Omental fat pad (tissue), 4 donors: ENCODE data around the gene EFCAB8. TPM values are rescaled to one million over a fixed set of nuclear protein-coding genes. Genes with fewer than 3 reads are reported as not detected.

Experiments used
- ATAC-seq: fragments of 150-250 bp; one replicate; pipeline ENCODE4 v1.9.1; 2016; ENCODE audit warnings: mild to moderate bottlenecking, moderate library complexity; ENCODE audit not compliant: low FRiP score
- DNase-seq: peaks from one replicate; pipeline ENCODE4 v3.0.0-alpha.2; 2019; ENCODE audit warnings: low spot score
- total RNA-seq, 4 donors: library from RNA; depleted of rRNA; stranded (reverse); fragments of >200 nt; gene quantifications; one replicate each; pipeline ENCODE4 v1.1.0, GENCODE V29; 2016
- TF ChIP-seq, protein P1 (sequence below), 3 donors: fragments of 450-650 bp; IDR thresholded peaks; one replicate each; pipeline ENCODE4 v1.5.1; 2016 to 2017; ENCODE audit warnings: antibody characterized with exemption in 3 of 3, mild to moderate bottlenecking in 3 of 3, moderate library complexity in 2 of 3

Gene EFCAB8
- total RNA-seq, 4 donors from 2014 or later: 0.24 TPM; not detected in 3

- DNase-seq (no peak), ATAC-seq (no peak)
- TF ChIP-seq, protein P1, sequence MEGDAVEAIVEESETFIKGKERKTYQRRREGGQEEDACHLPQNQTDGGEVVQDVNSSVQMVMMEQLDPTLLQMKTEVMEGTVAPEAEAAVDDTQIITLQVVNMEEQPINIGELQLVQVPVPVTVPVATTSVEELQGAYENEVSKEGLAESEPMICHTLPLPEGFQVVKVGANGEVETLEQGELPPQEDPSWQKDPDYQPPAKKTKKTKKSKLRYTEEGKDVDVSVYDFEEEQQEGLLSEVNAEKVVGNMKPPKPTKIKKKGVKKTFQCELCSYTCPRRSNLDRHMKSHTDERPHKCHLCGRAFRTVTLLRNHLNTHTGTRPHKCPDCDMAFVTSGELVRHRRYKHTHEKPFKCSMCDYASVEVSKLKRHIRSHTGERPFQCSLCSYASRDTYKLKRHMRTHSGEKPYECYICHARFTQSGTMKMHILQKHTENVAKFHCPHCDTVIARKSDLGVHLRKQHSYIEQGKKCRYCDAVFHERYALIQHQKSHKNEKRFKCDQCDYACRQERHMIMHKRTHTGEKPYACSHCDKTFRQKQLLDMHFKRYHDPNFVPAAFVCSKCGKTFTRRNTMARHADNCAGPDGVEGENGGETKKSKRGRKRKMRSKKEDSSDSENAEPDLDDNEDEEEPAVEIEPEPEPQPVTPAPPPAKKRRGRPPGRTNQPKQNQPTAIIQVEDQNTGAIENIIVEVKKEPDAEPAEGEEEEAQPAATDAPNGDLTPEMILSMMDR (IDR thresholded peaks at IDR 0.05): no peak
Observed at GRCh38 chr20:32883081-32883480, 24.4 kb downstream of the EFCAB8 start.

- no peak for DNase-seq
- TF ChIP-seq, protein P1 (IDR thresholded peaks at IDR 0.05): no peak
- no peak for ATAC-seq
Observed at GRCh38 chr20:32885185-32885584, 26.5 kb downstream of the EFCAB8 start.

DNA sequence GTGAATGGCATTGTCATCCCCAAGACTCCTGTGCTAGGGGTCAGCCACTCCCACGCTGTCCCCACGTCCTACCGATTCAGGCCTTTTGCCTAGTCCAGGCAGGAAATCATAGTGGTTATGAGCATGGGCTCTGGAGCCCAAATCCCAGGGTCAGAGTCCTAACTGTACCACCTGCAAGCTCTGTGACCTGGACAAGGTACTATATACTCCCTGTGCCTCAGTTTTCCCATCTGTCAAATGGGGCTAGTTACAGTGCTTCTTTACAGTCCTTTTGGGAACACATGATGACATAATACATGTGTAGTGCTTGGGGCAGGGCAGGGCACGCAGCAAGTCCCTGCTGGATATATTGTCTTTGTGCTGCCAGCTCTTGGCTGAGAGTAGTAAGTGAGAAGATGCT is 27.2 kb downstream of the EFCAB8 start:
- TF ChIP-seq, protein P1 (IDR thresholded peaks at IDR 0.05): no peak
- DNase-seq (no peak), ATAC-seq (no peak)

GRCh38 chr20:32886652-32887051 is 27.9 kb downstream of the EFCAB8 start:
- ATAC-seq: no peak
- TF ChIP-seq, protein P1 (IDR thresholded peaks at IDR 0.05): no peak
- DNase-seq: no peak

DNA sequence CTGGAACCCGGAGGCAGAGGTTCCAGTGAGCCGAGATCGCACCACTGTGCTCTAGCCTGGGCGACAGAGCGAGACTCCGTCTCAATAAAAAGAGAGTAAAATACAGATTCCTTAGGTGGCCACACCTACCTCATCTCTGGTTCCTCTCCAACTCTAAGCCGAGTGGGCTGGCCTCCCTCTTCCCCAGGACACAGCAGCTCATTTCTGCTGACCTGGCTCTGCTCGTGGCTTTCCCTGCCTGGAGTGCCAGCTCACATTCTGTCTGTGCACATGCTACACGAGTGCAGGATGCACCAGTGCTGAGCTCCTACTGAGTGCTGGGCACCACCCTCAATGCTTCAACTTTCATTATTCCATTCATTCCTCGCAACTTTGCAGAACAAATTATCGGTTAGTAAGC is 28.8 kb downstream of the EFCAB8 start:
- no peak for ATAC-seq
- no peak for DNase-seq
- TF ChIP-seq, protein P1 (IDR thresholded peaks at IDR 0.05): no peak

DNA sequence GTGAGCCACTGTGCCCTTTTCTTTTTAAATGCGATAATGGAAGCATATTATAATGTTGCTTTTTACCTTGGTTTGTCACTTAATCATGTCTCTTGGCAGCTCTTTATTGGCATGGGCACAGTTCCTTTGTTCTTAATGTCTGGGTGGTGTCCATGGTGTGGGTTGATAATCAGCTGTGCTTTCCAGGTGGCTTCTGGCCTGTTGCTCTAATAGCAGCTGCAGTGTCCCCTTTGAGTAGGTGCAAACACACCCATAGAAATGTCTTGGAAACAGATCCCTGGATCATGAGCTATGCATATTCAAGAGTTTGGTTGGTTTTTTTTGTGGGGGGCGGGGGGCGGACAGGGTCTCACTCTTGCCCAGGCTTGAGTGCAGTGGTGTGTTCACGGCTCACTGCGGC is 29.9 kb downstream of the EFCAB8 start:
- TF ChIP-seq, protein P1 (IDR thresholded peaks at IDR 0.05): no peak

DNA sequence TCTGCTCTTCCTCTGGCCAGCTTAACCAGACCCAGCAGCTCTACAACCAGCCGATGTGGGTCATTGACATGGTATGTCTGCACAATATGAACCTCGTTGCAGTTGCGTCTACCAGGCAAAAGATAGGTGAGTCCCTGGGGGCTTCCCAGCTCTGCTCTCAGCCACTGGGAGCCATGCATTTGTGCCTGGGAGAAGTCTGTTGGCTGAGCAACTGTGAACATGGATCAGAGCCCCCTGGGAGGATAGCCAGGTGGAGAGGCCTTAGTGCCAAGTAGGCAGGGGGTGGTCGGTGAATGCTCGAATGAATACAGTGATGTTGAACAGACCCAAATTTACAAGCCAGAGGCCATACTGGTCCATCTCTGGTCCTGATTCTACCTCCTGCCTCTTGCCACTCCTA is 30.6 kb downstream of the EFCAB8 start:
- no peak for ATAC-seq
- TF ChIP-seq, protein P1 (IDR thresholded peaks at IDR 0.05): no peak
- no peak for DNase-seq

More for the DNA sequence above, 29.9 kb downstream of the EFCAB8 start:
- ATAC-seq (no peak), DNase-seq (no peak)
